HG03354 (cell line): ENCODE measurements around the gene SCIN.
"Not testable (repeated sequence)": the region's sequence is repeated elsewhere in the genome, so short reads cannot be mapped to it uniquely, and the experiment has no call there.

Experiments used
- ATAC-seq: cut with Tn5 transposase; IDR thresholded peaks from one replicate; pipeline ENCODE4 v1.9.1; 2021; ENCODE audit warnings: mild to moderate bottlenecking; ENCODE audit not compliant: unreplicated experiment, poor library complexity, severe bottlenecking

SCIN gene

DNA sequence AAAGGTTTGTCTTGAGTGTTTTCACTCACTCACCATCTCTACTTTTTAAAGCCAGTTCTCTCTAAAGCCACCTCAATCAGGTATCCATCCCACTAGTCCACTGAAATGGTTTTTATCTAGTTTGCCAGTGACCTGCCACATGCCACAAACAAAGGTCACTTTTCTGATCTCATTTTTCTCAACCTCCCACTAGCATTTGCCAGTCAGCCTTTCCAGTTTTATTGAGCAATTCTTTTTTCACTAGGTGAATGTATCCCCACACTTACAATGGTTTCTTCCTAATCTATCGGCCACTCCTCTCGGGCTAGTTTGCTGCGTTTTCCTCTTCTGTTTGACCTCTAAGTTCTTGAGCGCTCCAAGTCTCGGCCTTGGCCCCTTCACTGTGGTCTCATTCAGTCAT is 72.0 kb downstream of the SCIN start:
- no peak for ATAC-seq

DNA sequence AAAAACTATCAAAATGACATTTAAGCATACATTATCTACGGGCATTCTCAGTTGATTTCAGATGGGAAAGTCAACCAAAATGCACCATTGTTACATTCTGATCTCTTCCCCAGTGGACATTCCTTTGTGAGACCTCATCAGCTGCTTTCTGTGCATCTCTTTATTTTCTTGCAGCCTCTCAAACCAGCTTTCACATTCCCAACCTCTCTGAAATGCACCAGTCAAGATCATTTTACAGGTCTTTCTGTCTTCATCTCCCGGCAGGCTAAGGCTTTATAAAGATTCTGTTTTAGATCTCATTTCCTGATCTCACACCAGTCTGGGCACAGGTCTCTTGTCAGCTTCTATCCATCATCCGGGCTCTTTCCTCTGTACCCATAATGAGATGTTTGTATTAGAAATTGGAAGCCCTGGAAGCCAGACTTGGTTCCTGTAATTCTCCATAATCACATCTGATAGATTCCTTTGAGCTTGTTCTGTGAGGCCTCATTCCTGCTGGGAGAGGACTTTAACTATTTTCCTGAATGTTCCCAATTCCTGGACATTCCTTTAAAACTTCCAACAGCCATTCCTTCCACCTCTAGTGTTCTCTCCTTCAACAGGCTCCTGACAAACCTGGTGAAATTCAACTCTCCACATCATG is 72.6 kb downstream of the SCIN start:
- no peak for ATAC-seq

DNA sequence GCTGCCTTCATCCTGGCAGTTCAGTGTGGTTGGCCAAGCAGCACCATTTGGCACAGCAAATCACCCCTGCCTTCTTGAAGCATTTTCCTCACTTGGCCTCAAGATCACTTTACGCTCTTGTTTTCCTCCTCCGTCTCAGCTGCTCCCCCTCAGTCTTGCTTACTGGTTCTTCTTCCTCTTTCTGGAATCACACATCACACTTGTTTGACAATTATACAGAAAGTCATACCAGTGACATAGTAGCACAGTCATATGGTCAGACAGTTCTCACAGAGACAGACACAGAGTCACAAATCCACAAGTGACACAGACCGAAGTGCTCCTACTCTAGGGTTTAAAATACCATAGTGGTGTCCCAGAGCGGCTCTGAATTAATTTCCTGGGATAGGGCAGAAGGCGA is 73.1 kb downstream of the SCIN start:
- ATAC-seq: no peak

DNA sequence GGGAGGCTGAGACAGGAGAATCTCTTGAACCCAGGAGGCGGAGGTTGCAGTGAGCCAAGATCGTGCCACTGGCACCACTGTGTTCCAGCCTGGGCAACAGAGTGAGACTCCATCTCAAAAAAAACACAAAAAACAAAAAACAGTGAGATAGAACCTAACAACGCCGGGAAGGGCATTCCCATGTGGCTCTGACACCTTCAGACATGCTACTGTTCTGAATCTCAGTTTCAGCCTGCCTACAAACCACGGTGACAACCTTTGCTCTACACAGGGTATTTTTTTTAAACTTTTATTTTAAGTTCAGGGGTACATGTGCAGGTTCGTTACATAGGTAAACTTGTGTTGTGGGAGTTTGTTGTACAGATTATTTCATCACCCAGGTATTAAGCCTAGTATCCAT is 74.7 kb downstream of the SCIN start:
- ATAC-seq: not testable (repeated sequence)

DNA sequence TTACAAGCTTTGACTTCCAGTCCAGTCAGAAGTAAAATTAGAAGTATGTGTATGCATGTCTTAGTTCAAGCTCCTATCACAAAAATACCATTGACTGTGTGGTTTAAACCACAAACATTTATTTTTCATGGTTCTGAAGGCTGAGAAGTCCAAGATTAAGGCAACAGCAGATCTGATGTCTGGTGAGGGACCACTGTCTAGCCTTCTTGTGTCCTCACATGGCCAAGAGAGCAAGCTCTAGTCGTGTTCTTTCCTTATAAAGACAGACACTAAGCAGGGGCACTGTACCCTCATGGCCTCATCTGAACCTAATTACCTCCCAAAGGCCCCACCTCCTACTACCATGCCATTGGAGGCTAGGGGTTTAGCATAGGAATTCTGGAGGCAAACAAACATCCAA is 75.6 kb downstream of the SCIN start:
- ATAC-seq: no peak

GRCh38 chr7:12647364-12648219 is 77.1 kb downstream of the SCIN start:
- no peak for ATAC-seq

- ATAC-seq: no peak
These were observed 78.3 kb downstream of the SCIN start for GRCh38 chr7:12648704-12649261.

- ATAC-seq: no peak
These were observed 78.8 kb downstream of the SCIN start for GRCh38 chr7:12649348-12649747.

GRCh38 chr7:12650080-12650479 is 79.6 kb downstream of the SCIN start:
- no peak for ATAC-seq

GRCh38 chr7:12653110-12653509 is 82.6 kb downstream of the SCIN start:
- ATAC-seq: no peak

DNA sequence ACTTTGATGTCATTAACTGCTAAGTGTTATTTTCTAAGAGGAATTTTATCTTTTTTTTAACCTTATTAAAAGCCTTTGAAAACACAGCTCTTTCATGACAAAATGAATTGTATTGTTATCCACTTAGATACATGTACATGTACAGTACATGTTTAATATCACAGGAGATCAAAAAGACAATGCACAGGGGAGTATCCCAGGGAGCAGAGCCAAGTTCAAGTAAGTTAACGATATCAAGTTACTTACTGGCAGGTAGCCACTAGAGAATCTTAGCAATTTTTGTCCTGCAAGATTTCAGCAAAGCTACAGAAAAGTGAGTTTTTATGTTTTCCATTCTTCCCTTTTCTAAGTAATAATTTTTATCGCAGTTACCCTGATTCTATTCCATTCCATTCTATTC is 83.0 kb downstream of the SCIN start:
- ATAC-seq: no peak

DNA sequence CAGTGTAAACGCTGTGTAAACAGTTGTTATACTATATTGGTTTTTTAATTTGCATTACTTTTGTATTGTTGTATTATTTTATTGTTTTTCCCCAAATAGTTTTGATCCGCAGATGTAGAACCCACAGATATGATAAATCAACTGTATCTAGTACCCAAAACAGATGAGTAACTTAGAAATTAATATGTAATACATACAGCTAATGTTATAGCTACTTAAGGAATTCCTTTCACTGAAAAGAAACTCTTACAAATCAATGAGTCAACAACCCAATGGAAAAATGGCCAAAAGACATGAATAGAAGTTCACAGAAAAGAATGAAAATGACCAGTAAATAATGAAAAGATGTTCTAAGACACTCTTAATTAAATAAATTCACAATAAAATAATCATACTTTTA is 84.6 kb downstream of the SCIN start:
- no peak for ATAC-seq

GRCh38 chr7:12660423-12660822 is 89.9 kb downstream of the SCIN start:
- ATAC-seq: not testable (repeated sequence)

DNA sequence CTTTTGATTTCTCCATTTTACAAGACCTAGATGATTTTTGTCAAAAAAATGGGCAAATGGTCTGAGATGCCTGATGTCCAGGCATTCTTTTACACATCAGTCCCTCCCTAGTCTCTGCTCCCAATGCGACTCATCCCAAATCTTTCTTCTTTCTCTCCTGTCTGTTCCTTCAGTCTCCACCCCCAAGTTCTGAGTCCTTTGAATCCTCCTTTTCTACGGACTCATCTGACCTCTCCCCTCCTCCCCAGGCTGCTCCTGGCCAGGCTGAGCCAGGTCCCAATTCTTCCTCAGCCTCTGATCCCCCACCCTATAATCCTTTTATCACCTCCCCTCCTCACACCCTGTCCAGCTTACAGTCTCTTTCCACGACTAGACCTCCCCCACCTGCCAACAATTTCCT is 90.5 kb downstream of the SCIN start:
- not testable (repeated sequence) for ATAC-seq

GRCh38 chr7:12661581-12661980 is 91.1 kb downstream of the SCIN start:
- no peak for ATAC-seq

GRCh38 chr7:12670000-12670729 is 99.6 kb downstream of the SCIN start:
- no peak for ATAC-seq

GRCh38 chr7:12670743-12671520 is 100.4 kb downstream of the SCIN start:
- no peak for ATAC-seq

DNA sequence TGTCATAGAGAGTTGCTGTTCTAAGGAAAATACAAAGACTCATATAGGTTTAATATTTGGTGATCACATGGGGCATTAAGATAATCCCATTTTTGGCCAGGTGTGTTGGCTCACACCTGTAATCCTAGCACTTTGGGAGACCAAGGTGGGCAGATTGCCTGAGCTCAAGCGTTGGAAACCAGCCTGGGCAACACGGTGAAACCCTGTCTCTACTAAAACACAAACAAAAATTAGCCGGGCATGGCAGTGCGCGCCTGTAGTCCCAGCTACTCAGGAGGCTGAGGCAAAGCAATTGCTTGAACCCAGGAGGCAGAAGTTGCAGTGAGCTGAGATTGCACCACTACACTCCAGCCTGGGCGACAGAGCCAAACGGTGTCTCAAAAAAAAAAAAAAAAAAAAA is 102.9 kb downstream of the SCIN start:
- not testable (repeated sequence) for ATAC-seq

GRCh38 chr7:12674053-12674452 is 103.5 kb downstream of the SCIN start:
- no peak for ATAC-seq

DNA sequence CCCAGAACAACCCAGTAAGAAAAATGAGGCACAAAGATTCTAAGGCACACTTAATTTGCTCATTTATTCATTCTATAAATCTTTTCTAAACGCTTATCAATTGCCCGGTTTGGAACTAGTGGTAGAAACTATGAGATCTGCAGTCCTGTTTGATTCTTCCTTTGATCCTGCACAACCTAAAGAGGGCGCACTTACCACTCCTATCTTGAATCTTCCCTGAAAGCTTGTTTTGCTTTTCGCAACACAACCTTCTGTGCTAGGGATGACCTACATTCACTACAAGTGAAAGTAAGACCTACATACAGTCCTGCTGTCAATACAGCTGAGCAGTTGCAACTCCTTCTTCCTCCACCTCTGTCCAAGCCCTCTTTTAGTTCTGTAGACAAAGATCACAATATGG is 104.3 kb downstream of the SCIN start:
- no peak for ATAC-seq
